A549 treated with GW870086 at 1 μM for 4 hours (cell line): ENCODE results near the gene FPGT. TPM values are rescaled to one million over a fixed set of nuclear protein-coding genes. Genes with fewer than 3 reads are reported as not detected.

ENCODE experiments used
- total RNA-seq: library from RNA; stranded (reverse); fragments of 200-300 nt; extraction: Qiagen RNA extraction; gene quantifications from 5 replicates; pipeline ENCODE4 v1.2.3, GENCODE V29; 2022; ENCODE audit warnings: low read depth

Gene FPGT
- 4.7 to 9.0 TPM (median 6.3 TPM) in 5 replicates for total RNA-seq

DNA sequence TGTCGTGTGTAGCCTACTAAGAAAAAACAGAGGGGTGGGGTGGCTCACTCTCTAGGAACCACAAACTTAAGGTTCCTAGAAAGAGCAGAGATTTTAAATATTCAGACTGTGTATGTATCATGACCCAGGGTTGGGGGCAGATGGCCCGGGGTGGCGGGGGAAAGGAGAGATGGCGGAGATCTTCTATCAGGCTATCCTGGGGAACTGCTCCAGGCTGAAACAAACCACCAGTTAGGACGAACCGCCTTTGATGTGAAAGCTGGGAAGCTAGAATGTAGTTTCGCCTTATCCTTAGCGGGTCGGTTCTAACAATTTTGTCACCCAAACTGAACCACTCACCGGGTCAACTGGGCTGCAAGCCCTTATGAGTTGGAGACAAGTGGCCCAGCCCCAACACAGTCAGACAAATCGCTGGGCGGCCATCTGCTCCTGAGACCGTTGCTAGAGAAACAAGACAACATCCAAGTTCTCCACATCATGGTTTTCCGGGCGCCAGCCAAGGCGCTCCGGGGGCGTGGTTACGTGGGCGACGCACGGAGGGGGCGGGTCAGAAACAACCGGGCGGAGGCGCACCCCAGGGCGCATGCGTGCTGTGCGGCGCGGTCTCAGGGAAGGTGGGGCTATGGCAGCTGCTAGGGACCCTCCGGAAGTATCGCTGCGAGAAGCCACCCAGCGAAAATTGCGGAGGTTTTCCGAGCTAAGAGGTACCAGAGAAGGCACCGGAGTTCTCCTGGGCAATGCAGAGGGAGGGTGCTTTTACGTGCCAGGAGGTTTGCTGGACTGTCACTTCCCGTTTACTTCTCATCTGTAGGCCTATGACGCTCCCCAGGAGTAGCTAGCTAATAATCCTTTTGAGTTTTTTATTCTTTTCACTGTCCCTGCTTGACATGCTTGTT, at the start of gene FPGT, which contains the start of gene LRRIQ3:
Gene FPGT, plus strand, starts transcription at position 586 of the 896 bp plus-strand sequence. Its CDS starts 37 bp downstream, at position 623.
Gene LRRIQ3, minus strand, starts transcription at position 520 of the 896 bp plus-strand sequence. CDS start 14,492 bp downstream, outside the sequence.

DNA sequence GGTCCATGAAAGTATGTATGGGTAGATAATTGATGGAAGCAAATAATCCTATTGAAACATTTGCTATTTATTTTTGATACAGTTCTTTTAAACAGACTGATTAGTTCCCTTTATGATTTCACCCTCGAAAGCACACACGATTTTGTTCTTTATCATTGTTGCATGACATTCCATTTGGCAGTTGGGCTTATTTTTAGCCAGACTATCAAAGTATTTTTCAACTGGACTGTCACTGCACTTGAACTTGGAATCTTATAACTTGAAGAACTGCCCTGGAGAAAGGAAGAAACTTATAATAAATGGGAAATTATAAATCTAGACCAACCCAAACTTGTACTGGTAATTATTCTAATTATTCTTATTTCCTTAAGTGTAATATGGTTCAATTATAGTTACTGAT, 37.1 kb downstream of the FPGT start, which contains the start of gene TNNI3K:
Gene TNNI3K, plus strand, starts transcription at position 235 of the 400 bp plus-strand sequence. Its CDS starts 65 bp downstream, at position 300.

Other genes starting within 250 kb of the FPGT start
- gene LRRIQ3, start 66 bp upstream of the FPGT start, total RNA-seq = 0.56 to 1.5 TPM (median 0.78 TPM) in 5 replicates
- gene TNNI3K, start 37.1 kb downstream of the FPGT start, total RNA-seq = 0.47 TPM in 1 of 5 replicates, not detected in the others